ENCODE results near the gene PVALEF. TPM values are rescaled to one million over a fixed set of nuclear protein-coding genes. Genes with fewer than 3 reads are reported as not detected.
"Not testable (repeated sequence)": the region's sequence is repeated elsewhere in the genome, so short reads cannot be mapped to it uniquely, and the experiment has no call there.

PVALEF gene
- total RNA-seq, 1 donor from 2014 or later = not detected

GRCh38 chr17:81222906-81223761 lies 57.8 kb downstream of the PVALEF start, which contains the start of gene CEP131:
Gene CEP131 (minus strand): TSS chr17:81222965. CDS start chr17:81220056, 2,909 bp downstream.
- peak within 1 kb of the TSS; percentile 78 for H3K4me3 Mint-ChIP-seq (ENCODE audit: unreplicated experiment)
- no peaks in the 10 kb centered on the region for H3K9me3 Mint-ChIP-seq (ENCODE audit: unreplicated experiment)
- DNase-seq (ENCODE audit: extremely low spot score, unreplicated experiment) = peak; percentile 100
- no peak for TF ChIP-seq CTCF (IDR thresholded peaks at IDR 0.05)
- H3K36me3 Mint-ChIP-seq (ENCODE audit: unreplicated experiment) = peaks cover 7% of the 10 kb centered on the region
- H3K27me3 Mint-ChIP-seq (ENCODE audit: unreplicated experiment) = no peaks in the 10 kb centered on the region
- peaks cover 17% of the 10 kb centered on the region for H3K4me1 Mint-ChIP-seq (ENCODE audit: unreplicated experiment)
- H3K27ac Mint-ChIP-seq (ENCODE audit: unreplicated experiment) = peak within 1 kb of the TSS; percentile 50

GRCh38 chr17:81223762-81224130 lies 58.4 kb downstream of the PVALEF start:
- Mint-ChIP-seq H3K27ac (ENCODE audit: unreplicated experiment) (peak overlapping the region; percentile 50), H3K4me1 (ENCODE audit: unreplicated experiment) (peaks cover 17% of the 10 kb centered on the region), H3K4me3 (ENCODE audit: unreplicated experiment) (peak overlapping the region; percentile 78), H3K27me3 (ENCODE audit: unreplicated experiment) (no peaks in the 10 kb centered on the region), H3K36me3 (ENCODE audit: unreplicated experiment) (peaks cover 11% of the 10 kb centered on the region), H3K9me3 (ENCODE audit: unreplicated experiment) (no peaks in the 10 kb centered on the region)
- no peak for DNase-seq (ENCODE audit: extremely low spot score, unreplicated experiment)
- no peak for TF ChIP-seq CTCF (IDR thresholded peaks at IDR 0.05)

GRCh38 chr17:81227630-81228029 lies 62.3 kb downstream of the PVALEF start:
- H3K27ac Mint-ChIP-seq (ENCODE audit: unreplicated experiment); H3K27me3 Mint-ChIP-seq (ENCODE audit: unreplicated experiment); H3K4me1 Mint-ChIP-seq (ENCODE audit: unreplicated experiment); DNase-seq (ENCODE audit: extremely low spot score, unreplicated experiment); H3K9me3 Mint-ChIP-seq (ENCODE audit: unreplicated experiment); H3K4me3 Mint-ChIP-seq (ENCODE audit: unreplicated experiment): not testable (repeated sequence)
- peaks cover 20% of the 10 kb centered on the region for H3K36me3 Mint-ChIP-seq (ENCODE audit: unreplicated experiment)

- Mint-ChIP-seq H3K9me3 (ENCODE audit: unreplicated experiment) (no peaks in the 10 kb centered on the region), H3K27me3 (ENCODE audit: unreplicated experiment) (no peaks in the 10 kb centered on the region), H3K4me3 (ENCODE audit: unreplicated experiment) (no peak overlapping the region), H3K36me3 (ENCODE audit: unreplicated experiment) (peaks cover 20% of the 10 kb centered on the region), H3K27ac (ENCODE audit: unreplicated experiment) (no peak overlapping the region), H3K4me1 (ENCODE audit: unreplicated experiment) (peaks cover 5% of the 10 kb centered on the region)
- DNase-seq (ENCODE audit: extremely low spot score, unreplicated experiment) = no peak
- TF ChIP-seq CTCF (IDR thresholded peaks at IDR 0.05) = no peak
These were observed 63.1 kb downstream of the PVALEF start for GRCh38 chr17:81228420-81228819.

GRCh38 chr17:81228834-81229665 lies 63.7 kb downstream of the PVALEF start:
- Mint-ChIP-seq H3K4me1 (ENCODE audit: unreplicated experiment) (no peaks in the 10 kb centered on the region), H3K27ac (ENCODE audit: unreplicated experiment) (no peak overlapping the region), H3K36me3 (ENCODE audit: unreplicated experiment) (peaks cover 20% of the 10 kb centered on the region), H3K27me3 (ENCODE audit: unreplicated experiment) (no peaks in the 10 kb centered on the region), H3K4me3 (ENCODE audit: unreplicated experiment) (no peak overlapping the region), H3K9me3 (ENCODE audit: unreplicated experiment) (no peaks in the 10 kb centered on the region)
- no peak for TF ChIP-seq CTCF (IDR thresholded peaks at IDR 0.05)
- no peak for DNase-seq (ENCODE audit: extremely low spot score, unreplicated experiment)

Data from osteocyte (in vitro differentiated cells).